Measurements from ENCODE around the gene IFRD2. TPM values are rescaled to one million over a fixed set of nuclear protein-coding genes. Genes with fewer than 3 reads are reported as not detected.

Gene IFRD2
- total and polyA plus RNA-seq, 9 of the 15 experiments (the other 6 are each of a cell fraction or from before 2014, with no cell fraction given): 30.5 to 115 (median 52.8) TPM

DNA sequence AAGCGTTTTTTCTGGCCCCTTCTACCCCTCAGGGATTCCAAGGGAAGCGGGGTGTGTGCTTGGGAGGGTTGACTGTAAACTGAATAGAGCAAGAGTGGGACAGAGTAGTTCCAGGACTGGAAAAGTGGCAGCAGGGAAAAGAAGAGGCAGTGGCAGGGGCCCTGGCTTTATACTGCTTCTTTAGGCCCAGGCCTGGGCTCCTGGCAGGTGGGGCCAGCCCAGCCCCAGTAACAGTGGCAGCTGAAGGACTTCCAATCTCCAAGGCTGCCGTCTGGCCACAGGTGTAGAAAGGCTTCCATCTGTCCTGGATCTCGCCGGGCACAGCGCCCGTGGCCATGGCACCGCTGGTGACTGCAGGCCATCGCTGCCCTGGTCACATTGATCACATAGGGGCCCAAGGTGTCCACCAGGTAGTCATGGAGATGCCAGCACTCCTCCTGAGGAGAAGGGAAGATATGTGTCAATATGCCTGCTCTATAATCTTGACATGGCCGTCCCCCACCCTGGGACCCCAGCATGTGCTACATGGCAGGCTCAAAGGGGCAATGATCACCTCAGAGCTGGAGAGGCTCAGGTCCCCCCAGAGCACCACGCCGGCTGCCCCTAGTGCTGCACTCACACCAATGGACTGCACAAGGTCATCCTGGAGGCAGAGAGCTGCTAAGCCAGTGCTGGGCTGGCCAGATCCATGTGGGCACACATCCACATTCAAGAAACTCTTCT, 1.0 kb upstream of the IFRD2 start:
- intact Hi-C loops (cut with micrococcal nuclease): no loop called here

DNA sequence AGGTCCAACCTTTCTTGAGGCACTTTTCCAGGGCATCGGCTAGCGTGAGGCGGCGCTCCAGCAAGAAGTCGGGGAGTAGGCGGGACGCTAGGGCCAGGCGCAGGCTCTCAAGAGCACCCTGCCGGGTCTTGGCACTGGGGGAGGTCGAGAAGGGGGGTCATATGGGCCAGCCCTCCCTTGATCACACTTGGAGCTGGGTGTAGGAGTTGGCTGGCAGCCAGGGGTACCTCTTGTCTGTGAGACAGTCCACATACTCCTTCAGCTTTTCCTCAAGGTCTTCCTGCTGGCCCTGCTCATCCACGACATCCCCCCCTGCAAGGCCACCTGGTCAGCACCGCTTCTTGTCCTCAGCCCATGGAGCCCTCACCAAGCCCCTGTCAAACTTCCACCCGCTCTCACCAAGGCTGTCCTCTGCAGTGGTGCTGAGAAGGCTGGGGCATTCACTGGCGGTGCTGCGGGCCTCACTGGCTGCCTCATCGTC, 2.0 kb downstream of the IFRD2 start:
- TF ChIP-seq POLR2G (IDR thresholded peaks at IDR 0.05; ENCODE audit: low read depth, low read length) (peak; percentile 32; the same call in 1 of the 2 replicates), FOXA1 (IDR thresholded peaks at IDR 0.05; ENCODE audit: borderline replicate concordance) (no peak), NFIC (IDR thresholded peaks at IDR 0.05) (peak; percentile 50), ZNF436 (CRISPR knock-in tag; IDR thresholded peaks at IDR 0.05) (no peak), RBFOX2 (IDR thresholded peaks at IDR 0.05; ENCODE audit: low read depth, low read length) (peak; percentile 44)
- TF ChIP-seq, protein P1, sequence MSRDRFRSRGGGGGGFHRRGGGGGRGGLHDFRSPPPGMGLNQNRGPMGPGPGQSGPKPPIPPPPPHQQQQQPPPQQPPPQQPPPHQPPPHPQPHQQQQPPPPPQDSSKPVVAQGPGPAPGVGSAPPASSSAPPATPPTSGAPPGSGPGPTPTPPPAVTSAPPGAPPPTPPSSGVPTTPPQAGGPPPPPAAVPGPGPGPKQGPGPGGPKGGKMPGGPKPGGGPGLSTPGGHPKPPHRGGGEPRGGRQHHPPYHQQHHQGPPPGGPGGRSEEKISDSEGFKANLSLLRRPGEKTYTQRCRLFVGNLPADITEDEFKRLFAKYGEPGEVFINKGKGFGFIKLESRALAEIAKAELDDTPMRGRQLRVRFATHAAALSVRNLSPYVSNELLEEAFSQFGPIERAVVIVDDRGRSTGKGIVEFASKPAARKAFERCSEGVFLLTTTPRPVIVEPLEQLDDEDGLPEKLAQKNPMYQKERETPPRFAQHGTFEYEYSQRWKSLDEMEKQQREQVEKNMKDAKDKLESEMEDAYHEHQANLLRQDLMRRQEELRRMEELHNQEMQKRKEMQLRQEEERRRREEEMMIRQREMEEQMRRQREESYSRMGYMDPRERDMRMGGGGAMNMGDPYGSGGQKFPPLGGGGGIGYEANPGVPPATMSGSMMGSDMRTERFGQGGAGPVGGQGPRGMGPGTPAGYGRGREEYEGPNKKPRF (IDR thresholded peaks at IDR 0.05; ENCODE audit: low read depth, low read length): no peak
- no TSS peak for BruUV-seq (replicated peaks)
- Histone ChIP-seq H3K9ac (ENCODE audit: insufficient read depth in 1 of 2, low read depth in 2 of 2, low read length in 2 of 2) (peak overlapping the region in 1 of 2 experiments; percentile 81; a peak in 2 of 4 replicates), H3K27me3 (ENCODE audit: control insufficient read depth in 2 of 2, insufficient read depth in 2 of 2, low read length in 2 of 2) (no peaks in the 10 kb centered on the region), H3K79me2 (ENCODE audit: control insufficient read depth, insufficient read depth, low read length) (peaks cover 30% of the 10 kb centered on the region), H3K4me1 (replicated peaks in 1 of 2; ENCODE audit: control insufficient read depth in 2 of 2, insufficient read depth in 2 of 2, low read length in 2 of 2) (peaks cover 8 to 62% of the 10 kb centered on the region in 2 experiments; a peak in 3 of 5 replicates), H2AFZ (ENCODE audit: low read depth, low read length) (no peak overlapping the region), H3K4me2 (ENCODE audit: insufficient read depth, low read length) (no peak overlapping the region), H3K4me3 (no peak overlapping the region; the same call in 1 of the 2 replicates), H3K9me3 (replicated peaks; ENCODE audit: control insufficient read depth, insufficient read depth, low read depth, low read length) (no peaks in the 10 kb centered on the region), H4K20me1 (replicated peaks; ENCODE audit: control insufficient read depth, insufficient read depth, low read length) (no peaks in the 10 kb centered on the region), H3K27ac (ENCODE audit: extremely low read depth, low read depth, low read length) (no peak overlapping the region), H3K9me1 (ENCODE audit: control insufficient read depth, insufficient read depth, low read length) (no peaks in the 10 kb centered on the region), H3K36me3 (ENCODE audit: control insufficient read depth, insufficient read depth, low read length) (peaks cover 49% of the 10 kb centered on the region; the same call in 2 of the 3 replicates)
- CTCF ChIA-PET (ENCODE audit: low intra/inter-chr PET ratio): no interaction called here
- in situ Hi-C loops (cut with MboI): no loop called here
- ATAC-seq: no peak
- DNase-seq (ENCODE audit: extremely low read depth in 1 of 4, low spot score in 3 of 4): no peak
- FAIRE-seq: no peak
- POLR2A ChIA-PET: no interaction called here
- WGBS (ENCODE audit: insufficient coverage, low coverage, missing lambda C conversion rate): 92% methylated on average over 6 of the region's 16 CpGs
- intact Hi-C loops (cut with micrococcal nuclease): no loop called here

More for the DNA sequence above, 1.0 kb upstream of the IFRD2 start:
- Histone ChIP-seq H3K27me3 (ENCODE audit: control insufficient read depth in 2 of 2, insufficient read depth in 2 of 2, low read length in 2 of 2) (no peaks in the 10 kb centered on the region), H4K20me1 (replicated peaks; ENCODE audit: control insufficient read depth, insufficient read depth, low read length) (no peaks in the 10 kb centered on the region), H3K79me2 (ENCODE audit: control insufficient read depth, insufficient read depth, low read length) (peaks cover 42% of the 10 kb centered on the region), H3K9me3 (replicated peaks; ENCODE audit: control insufficient read depth, insufficient read depth, low read depth, low read length) (no peaks in the 10 kb centered on the region), H2AFZ (ENCODE audit: low read depth, low read length) (no peak overlapping the region; the same call in 1 of the 2 replicates), H3K4me1 (replicated peaks in 1 of 2; ENCODE audit: control insufficient read depth in 2 of 2, insufficient read depth in 2 of 2, low read length in 2 of 2) (peaks cover 12 to 71% of the 10 kb centered on the region in 2 experiments; a peak in 4 of 5 replicates), H3K36me3 (ENCODE audit: control insufficient read depth, insufficient read depth, low read length) (peaks cover 36% of the 10 kb centered on the region; the same call in 2 of the 3 replicates), H3K4me3 (peak overlapping the region; percentile 27; the same call in 1 of the 2 replicates), H3K9ac (ENCODE audit: insufficient read depth in 1 of 2, low read depth in 2 of 2, low read length in 2 of 2) (peak overlapping the region; percentile 70 to 100), H3K4me2 (ENCODE audit: insufficient read depth, low read length) (peak overlapping the region; percentile 91), H3K9me1 (ENCODE audit: control insufficient read depth, insufficient read depth, low read length) (no peaks in the 10 kb centered on the region), H3K27ac (ENCODE audit: extremely low read depth, low read depth, low read length) (peak overlapping the region; percentile 67)
- FAIRE-seq (no peak), ATAC-seq (no peak), DNase-seq (ENCODE audit: extremely low read depth in 1 of 4, low spot score in 3 of 4) (no peak)
- WGBS (ENCODE audit: insufficient coverage, low coverage, missing lambda C conversion rate): 64% methylated on average over 12 of the region's 12 CpGs
- TF ChIP-seq, protein P2, sequence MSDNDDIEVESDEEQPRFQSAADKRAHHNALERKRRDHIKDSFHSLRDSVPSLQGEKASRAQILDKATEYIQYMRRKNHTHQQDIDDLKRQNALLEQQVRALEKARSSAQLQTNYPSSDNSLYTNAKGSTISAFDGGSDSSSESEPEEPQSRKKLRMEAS (CRISPR knock-in tag; IDR thresholded peaks at IDR 0.05): 0 out of 2 replicates have a peak, but pooled peaks have one; percentile 16
- TF ChIP-seq SMARCA5 (IDR thresholded peaks at IDR 0.05): no peak
- in situ Hi-C loops (cut with MboI): no loop called here
- POLR2A ChIA-PET: interaction anchor here (0.5 to 1.0 kb wide), 2 partner anchors 26 to 43 kb away, joined by 3 to 5 read pairs; no protein-coding TSS in a partner anchor
- CTCF ChIA-PET (ENCODE audit: low intra/inter-chr PET ratio): no interaction called here
- no TSS peak for BruUV-seq (replicated peaks)
